ENCODE results near the gene RAB1B.
"Not testable (repeated sequence)": the region's sequence is repeated elsewhere in the genome, so short reads cannot be mapped to it uniquely, and the experiment has no call there.

Gene RAB1B

GRCh38 chr11:66239998-66240780 is 28.2 kb upstream of the RAB1B start:
- DNase-seq: no peak

GRCh38 chr11:66240781-66241136 is 27.7 kb upstream of the RAB1B start:
- no peak for DNase-seq

- DNase-seq: no peak
These were observed 26.2 kb upstream of the RAB1B start for GRCh38 chr11:66242095-66242765.

GRCh38 chr11:66243782-66244535 is 24.5 kb upstream of the RAB1B start:
- DNase-seq: no peak

DNA sequence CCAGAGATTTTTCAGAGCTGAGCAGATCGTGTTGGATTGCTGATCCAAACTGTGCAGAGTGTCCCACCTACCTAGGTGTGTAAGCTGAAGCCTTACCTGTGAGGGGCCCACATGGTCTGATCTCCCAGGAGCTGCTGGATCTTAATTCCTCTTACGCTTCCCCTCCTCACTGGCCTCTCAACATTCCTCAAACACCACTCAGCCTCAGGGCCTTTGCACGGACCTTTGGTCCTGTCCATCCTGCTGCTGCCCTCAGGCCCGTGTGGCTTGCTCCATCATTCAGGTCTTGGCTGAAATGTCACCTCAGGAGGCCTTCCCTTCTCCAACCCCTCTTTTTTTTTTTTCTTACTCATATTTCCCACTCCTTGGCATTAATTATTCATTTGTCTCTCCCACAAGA is 21.1 kb upstream of the RAB1B start:
- no peak for DNase-seq

DNA sequence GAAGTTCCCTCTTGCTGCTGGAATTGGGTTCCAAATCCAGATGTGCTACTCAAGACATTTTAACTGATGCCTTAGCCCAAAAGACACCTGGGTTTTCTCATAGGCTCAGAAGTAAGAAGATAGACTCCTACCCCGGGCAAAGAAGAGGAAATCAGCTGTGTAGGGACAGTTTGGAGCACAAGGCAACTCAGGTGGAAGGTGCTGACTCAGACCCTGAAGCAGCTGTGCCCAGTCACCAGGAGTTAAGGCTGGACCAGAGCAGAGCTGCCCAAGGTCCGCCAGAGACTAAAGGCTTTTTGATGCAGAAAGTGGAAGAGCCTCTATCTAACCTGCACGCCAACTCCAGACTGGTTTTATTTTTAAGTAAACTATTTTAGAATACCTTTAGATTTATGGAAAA is 20.6 kb upstream of the RAB1B start:
- DNase-seq: no peak

- DNase-seq: no peak
These were observed 19.5 kb upstream of the RAB1B start for GRCh38 chr11:66248903-66249302.

GRCh38 chr11:66251809-66252208 is 16.6 kb upstream of the RAB1B start:
- no peak for DNase-seq

GRCh38 chr11:66253081-66253480 is 15.4 kb upstream of the RAB1B start:
- DNase-seq: not testable (repeated sequence)

DNA sequence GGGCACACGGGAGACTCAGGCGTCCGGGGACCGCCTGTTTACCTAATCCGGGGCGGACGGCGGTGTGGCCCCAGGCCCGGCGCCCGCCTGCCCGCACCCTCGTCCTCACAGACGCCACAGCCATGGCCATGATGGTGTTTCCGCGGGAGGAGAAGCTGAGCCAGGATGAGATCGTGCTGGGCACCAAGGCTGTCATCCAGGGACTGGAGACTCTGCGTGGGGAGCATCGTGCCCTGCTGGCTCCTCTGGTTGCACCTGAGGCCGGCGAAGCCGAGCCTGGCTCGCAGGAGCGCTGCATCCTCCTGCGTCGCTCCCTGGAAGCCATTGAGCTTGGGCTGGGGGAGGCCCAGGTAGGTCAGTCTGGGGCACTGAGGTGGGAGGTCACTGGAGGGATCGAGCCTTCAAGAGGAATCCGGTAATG is 10.0 kb upstream of the RAB1B start:
- no peak for DNase-seq

- no peak for DNase-seq
These were observed 9.2 kb upstream of the RAB1B start for GRCh38 chr11:66259225-66259624.

DNA sequence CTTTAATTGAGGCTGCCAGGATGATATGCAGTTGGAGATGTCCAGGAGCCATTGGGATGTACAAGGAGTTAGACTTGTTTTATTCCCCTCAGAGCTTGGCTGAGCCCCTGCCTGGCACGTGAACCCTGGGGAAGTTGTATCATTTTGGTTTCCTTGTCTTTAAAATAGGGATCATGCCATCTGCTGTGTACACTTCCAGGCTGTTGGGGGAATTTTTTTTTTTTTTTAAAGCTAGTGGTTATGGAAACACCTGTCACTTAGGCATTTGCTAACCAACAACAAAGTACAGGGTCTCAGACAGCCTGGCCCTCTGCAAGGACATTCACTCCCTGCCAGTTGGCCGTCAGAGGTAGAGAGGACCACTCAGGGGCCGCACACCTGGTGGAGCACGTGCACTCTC is 8.5 kb upstream of the RAB1B start:
- DNase-seq: no peak

DNA sequence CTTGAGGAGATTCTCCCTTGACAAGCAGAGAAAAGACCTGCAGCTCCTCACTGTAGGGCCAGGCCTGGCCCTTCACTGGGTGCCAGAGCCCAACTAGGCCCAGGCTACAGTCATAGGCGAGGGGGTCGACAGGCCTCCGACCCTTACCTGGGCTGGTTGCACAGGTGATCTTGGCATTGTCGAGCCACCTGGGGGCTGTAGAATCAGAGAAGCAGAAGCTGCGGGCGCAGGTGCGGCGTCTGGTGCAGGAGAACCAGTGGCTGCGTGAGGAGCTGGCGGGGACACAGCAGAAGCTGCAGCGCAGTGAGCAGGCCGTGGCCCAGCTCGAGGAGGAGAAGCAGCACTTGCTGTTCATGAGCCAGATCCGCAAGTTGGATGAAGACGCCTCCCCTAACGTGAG is 6.9 kb upstream of the RAB1B start:
- DNase-seq: no peak

GRCh38 chr11:66262191-66262590 is 6.2 kb upstream of the RAB1B start:
- DNase-seq: no peak

DNA sequence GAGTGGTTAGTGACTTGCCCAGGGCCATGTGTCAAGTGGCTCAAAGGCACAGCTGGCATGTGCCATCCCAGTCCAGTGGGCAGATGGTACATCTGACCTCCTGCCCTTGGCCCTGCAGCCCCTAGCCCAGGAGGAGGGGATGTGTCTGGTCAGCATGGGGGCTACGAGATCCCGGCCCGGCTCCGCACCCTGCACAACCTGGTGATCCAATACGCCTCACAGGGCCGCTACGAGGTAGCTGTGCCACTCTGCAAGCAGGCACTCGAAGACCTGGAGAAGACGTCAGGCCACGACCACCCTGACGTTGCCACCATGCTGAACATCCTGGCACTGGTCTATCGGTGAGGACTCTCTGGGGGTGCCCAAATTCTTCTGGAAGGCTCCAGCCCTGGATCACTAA is 5.7 kb upstream of the RAB1B start:
- no peak for DNase-seq

- no peak for DNase-seq
These were observed 5.2 kb upstream of the RAB1B start for GRCh38 chr11:66263231-66263630.

GRCh38 chr11:66263785-66264184 is 4.7 kb upstream of the RAB1B start:
- no peak for DNase-seq

GRCh38 chr11:66264383-66264782 is 4.1 kb upstream of the RAB1B start:
- no peak for DNase-seq

DNA sequence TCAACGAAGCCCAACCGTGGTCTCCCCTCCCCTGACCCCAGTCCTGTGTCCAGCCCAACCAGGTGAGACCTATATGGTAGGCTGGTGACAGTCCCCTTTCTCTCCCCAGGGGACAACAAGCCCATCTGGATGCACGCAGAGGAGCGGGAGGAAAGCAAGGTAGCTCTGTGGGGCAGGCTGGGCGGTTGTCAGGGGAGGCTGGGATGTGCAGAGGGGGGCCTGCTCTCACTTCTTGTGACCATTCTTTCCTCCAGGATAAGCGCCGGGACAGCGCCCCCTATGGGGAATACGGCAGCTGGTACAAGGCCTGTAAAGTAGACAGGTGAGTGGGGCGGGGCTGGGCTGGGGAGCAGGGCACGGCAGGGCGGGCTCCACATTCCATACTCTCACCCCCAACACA is 3.5 kb upstream of the RAB1B start:
- DNase-seq: peak; percentile 80

DNA sequence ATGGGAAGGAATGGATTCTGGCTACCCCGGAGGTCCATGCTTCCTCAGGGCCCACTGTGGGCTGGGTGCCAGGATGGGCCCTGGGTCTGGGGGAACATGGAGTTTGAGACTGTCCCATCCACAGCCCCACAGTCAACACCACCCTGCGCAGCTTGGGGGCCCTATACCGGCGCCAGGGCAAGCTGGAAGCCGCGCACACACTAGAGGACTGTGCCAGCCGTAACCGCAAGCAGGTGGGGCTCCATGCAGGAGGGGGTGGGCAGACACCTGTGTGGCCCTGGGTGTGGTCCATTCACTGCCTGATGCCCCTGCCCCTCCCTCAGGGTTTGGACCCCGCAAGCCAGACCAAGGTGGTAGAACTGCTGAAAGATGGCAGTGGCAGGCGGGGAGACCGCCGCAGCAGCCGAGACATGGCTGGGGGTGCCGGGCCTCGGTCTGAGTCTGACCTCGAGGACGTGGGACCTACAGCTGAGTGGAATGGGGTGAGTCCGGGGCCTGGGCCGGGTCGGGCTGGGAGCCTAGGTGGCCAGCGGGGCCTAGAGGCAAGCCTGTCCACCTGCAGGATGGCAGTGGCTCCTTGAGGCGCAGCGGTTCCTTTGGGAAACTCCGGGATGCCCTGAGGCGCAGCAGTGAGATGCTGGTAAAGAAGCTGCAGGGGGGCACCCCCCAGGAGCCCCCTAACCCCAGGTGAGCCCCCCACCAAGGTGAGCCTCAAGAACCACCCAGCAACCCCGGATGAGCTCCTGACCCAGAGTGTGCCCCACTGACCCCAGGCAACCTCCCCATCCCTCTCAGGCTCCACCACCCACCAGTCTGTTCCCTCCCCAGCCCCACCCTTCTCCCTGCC is 2.7 kb upstream of the RAB1B start:
- no peak for DNase-seq

- DNase-seq: no peak
These were observed 1.9 kb upstream of the RAB1B start for GRCh38 chr11:66266378-66267038.

GRCh38 chr11:66267039-66267378 is 1.4 kb upstream of the RAB1B start:
- no peak for DNase-seq

Measured in activated CD8-positive, alpha-beta memory T cell treated with anti-CD3 and anti-CD28 coated beads, Interleukin-2, amount 50 U/mL, for 48 hours (primary cell).